PFSK-1 (cell line): ENCODE results near the gene YPEL4.

Source experiments
- FOXP2 ChIP-seq: optimal IDR thresholded peaks from 2 replicates; pipeline ENCODE3; 2011; ENCODE audit warnings: borderline replicate concordance, control low read depth, inconsistent platforms; ENCODE audit not compliant: insufficient read depth; ENCODE audit errors: extremely low read length, extremely low read depth
- POLR2AphosphoS5 ChIP-seq: IDR thresholded peaks from 2 replicates; pipeline ENCODE4 v1.6.1; 2012; ENCODE audit warnings: low read depth, mild to moderate bottlenecking, control low read depth, low read length, moderate library complexity
- REST ChIP-seq, 2 experiments: IDR thresholded peaks; 2 replicates each; pipeline versions ENCODE4 v1.6.1 to v1.8.0; 2011 to 2012; ENCODE audit warnings: low read depth in 2 of 2, low read length in 2 of 2, control low read depth in 1 of 2, inconsistent platforms in 1 of 2, mild to moderate bottlenecking in 1 of 2, moderate library complexity in 1 of 2; ENCODE audit not compliant: insufficient read depth in 1 of 2
- SIN3A ChIP-seq: IDR thresholded peaks from 2 replicates; pipeline ENCODE4 v1.6.1; 2012; ENCODE audit warnings: mild to moderate bottlenecking, low read length, moderate library complexity, borderline replicate concordance; ENCODE audit not compliant: insufficient read depth
- TAF1 ChIP-seq: IDR thresholded peaks from 2 replicates; pipeline ENCODE4 v1.6.1; 2012; ENCODE audit warnings: low read length, control low read depth, borderline replicate concordance; ENCODE audit not compliant: insufficient read depth

The YPEL4 gene

DNA sequence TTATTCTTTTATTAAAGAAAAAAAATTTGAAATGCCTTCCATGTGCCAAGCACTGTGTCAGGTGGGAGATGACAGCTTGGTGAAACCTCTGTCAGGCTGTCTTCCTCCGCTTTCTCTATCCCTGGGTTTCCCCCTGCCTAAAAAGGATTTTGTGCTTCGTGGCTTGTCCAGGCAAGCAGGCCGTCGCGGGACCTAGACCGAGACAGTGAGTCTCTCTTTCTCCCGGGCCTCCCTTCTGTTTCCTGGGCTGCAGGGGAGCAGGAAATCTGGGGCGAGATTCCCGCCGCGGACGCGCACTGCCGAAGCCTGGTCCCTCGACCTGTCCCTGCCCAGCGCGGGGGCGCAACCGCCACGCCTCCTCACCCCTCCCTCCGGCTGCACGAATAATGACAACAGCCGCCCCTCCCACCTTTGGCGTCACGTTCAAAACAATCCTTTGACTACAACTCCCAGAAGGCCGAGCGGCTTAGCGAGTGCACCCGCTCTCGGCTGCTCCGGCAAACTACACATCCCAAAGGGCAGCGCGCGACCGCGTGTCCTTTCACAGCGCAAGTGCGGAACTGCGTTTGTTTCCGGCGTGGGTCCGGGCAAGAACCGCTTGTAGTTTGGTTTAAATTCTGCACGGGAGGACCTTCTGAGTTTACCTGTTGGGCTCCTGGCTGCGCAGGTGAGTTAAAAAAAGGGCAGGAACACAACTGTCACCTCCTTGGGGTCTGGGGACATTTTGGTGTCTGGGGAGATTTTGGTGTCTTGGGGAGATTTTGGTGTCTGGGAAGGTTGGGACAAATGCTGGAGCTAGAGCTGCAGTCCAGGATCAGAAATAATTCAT is 7.7 kb upstream of the YPEL4 start, which contains the start of gene CLP1:
Gene CLP1 (plus strand): TSS at position 569 of the 829 bp plus-strand sequence. CDS start 1,715 bp downstream, outside the sequence.
- TF ChIP-seq FOXP2 (peak; percentile 98), SIN3A (peak; percentile 89; the same call in 1 of the 2 replicates), POLR2AphosphoS5 (peak; percentile 84), TAF1 (peak; percentile 74; the same call in 1 of the 2 replicates), REST (IDR thresholded peaks at IDR 0.05; ENCODE audit: insufficient read depth in 1 of 2, low read depth in 2 of 2, low read length in 2 of 2) (0 out of 4 replicates have a peak, but pooled peaks of 1 of the 2 experiments have one; percentile 14)

DNA sequence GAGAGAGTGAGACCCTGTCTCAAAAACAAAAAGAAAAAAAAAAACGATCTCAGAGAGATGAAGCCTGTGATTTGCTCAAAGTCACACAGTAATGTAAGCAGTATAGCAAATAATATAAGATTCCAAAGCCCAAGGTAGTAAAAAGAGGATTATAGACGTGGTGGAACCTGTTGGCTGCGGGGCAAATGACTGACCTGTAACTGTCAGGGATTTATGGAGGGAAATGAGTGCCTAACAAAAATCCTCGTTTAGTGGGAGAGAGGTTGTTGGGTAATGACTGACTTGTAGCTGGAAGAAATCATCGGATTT is 7.1 kb upstream of the YPEL4 start:
- TF ChIP-seq TAF1 (no peak), SIN3A (no peak), REST (IDR thresholded peaks at IDR 0.05; ENCODE audit: insufficient read depth in 1 of 2, low read depth in 2 of 2, low read length in 2 of 2) (no peak)

DNA sequence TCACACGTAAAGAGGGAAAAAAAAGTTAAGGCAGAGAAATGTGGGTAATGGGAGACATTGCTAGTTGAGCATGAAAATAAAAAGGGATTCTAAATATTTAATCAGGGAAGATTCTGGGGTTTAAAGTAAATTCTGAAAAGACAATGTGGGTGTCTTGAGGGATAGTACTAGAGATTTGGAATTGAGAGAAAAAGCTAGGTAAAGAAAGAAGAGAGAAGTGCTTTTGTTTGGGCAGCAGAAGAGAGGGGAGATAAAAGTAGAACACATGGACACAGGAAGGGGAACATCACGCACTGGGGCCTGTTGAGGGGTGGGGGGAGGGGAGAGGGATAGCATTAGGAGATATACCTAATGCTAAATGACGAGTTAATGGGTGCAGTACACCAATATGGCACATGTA is 3.5 kb upstream of the YPEL4 start:
- no peak for TF ChIP-seq POLR2AphosphoS5
- TF ChIP-seq FOXP2 = no peak
- no peak for TF ChIP-seq SIN3A
- TF ChIP-seq REST (IDR thresholded peaks at IDR 0.05; ENCODE audit: insufficient read depth in 1 of 2, low read depth in 2 of 2, low read length in 2 of 2) = no peak
- TF ChIP-seq TAF1 = no peak

DNA sequence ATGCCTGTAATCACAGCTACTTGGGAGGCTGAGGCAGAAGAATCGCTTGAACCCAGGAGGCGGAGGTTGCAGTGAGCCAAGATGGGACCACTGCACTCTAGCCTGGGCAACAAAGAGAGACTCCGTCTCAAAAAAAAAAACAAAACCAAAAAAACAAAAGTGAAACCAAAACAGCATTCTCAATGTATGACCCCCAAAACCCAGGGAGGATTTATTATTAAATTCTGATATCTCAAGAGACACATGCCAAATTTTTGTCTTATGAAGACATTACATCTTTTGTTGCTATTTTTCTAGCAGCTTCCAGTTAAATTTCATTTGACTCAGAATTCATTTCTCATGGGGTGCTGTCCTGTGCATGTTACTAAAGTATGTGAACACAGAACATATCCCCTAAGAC is 3.0 kb upstream of the YPEL4 start:
- TF ChIP-seq REST (IDR thresholded peaks at IDR 0.05; ENCODE audit: insufficient read depth in 1 of 2, low read depth in 2 of 2, low read length in 2 of 2) = no peak

- TF ChIP-seq REST (IDR thresholded peaks at IDR 0.05; ENCODE audit: insufficient read depth in 1 of 2, low read depth in 2 of 2, low read length in 2 of 2) (no peak), TAF1 (no peak), FOXP2 (no peak), POLR2AphosphoS5 (no peak), SIN3A (no peak)
These were observed 1.7 kb upstream of the YPEL4 start for GRCh38 chr11:57651408-57651807.
